Measurements from ENCODE around the gene PCDH10.

DNA sequence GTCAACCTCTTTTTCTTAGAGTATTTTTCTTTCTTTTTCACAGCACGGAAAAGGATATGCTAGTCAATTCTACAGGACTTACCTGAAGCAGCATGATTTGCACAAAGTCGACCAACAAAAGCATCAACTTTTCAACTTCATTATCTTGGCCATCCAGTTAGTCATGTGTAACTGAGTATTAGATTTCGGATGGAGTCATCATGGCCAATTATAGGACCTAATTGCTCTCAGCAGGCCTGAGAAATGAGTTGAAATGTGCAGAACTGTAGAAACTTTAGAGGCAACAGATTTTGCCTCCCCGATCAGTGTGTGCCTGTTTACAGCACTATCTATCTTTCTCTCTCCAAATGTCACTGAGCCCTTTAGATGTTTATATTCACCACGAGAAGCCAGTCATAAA, 41.0 kb downstream of the PCDH10 start:
- TF ChIP-seq, protein P1, sequence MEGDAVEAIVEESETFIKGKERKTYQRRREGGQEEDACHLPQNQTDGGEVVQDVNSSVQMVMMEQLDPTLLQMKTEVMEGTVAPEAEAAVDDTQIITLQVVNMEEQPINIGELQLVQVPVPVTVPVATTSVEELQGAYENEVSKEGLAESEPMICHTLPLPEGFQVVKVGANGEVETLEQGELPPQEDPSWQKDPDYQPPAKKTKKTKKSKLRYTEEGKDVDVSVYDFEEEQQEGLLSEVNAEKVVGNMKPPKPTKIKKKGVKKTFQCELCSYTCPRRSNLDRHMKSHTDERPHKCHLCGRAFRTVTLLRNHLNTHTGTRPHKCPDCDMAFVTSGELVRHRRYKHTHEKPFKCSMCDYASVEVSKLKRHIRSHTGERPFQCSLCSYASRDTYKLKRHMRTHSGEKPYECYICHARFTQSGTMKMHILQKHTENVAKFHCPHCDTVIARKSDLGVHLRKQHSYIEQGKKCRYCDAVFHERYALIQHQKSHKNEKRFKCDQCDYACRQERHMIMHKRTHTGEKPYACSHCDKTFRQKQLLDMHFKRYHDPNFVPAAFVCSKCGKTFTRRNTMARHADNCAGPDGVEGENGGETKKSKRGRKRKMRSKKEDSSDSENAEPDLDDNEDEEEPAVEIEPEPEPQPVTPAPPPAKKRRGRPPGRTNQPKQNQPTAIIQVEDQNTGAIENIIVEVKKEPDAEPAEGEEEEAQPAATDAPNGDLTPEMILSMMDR (IDR thresholded peaks at IDR 0.05): no peak
- TF ChIP-seq POLR2A (IDR thresholded peaks at IDR 0.05): no peak

Measured in body of pancreas (tissue), 4 donors.